Thoracic aorta (tissue), 2 donors: Measurements from ENCODE around the gene TOMM6. TPM values are rescaled to one million over a fixed set of nuclear protein-coding genes. Genes with fewer than 3 reads are reported as not detected.
A peak's percentile ranks its signal among the peaks of the same experiment; 100 is the strongest.

Experiments used
- ATAC-seq: fragments of 150-250 bp; one replicate; pipeline ENCODE4 v1.8.0; 2017; ENCODE audit warnings: low read depth; ENCODE audit not compliant: insufficient number of reproducible peaks, low FRiP score
- DNase-seq: peaks from one replicate; pipeline ENCODE4 v3.0.0-alpha.2; 2020; ENCODE audit warnings: low spot score
- H3K27ac ChIP-seq, 2 donors: fragments of 200-600 bp; sonication (generic); 1 replicate in 1 of 2; 2 replicates in 1 of 2; pipeline ENCODE4 v1.5.1; 2016; ENCODE audit warnings: mild to moderate bottlenecking in 2 of 2, moderate library complexity in 2 of 2
- H3K27me3 ChIP-seq: fragments of 200-600 bp; sonication (generic); replicated peaks from 2 replicates; pipeline ENCODE4 v1.6.0; 2016; ENCODE audit warnings: mild to moderate bottlenecking; ENCODE audit not compliant: insufficient read depth
- H3K36me3 ChIP-seq: fragments of 200-600 bp; sonication (generic); one replicate; pipeline ENCODE4 v1.5.1; 2016
- H3K4me1 ChIP-seq, 2 donors: fragments of 200-600 bp; sonication (generic); 1 replicate in 1 of 2; 2 replicates in 1 of 2; pipeline versions ENCODE4 v1.5.1 to v1.6.0; 2016; ENCODE audit warnings: low read depth in 2 of 2, mild to moderate bottlenecking in 1 of 2; ENCODE audit not compliant: control insufficient read depth in 1 of 2
- H3K4me3 ChIP-seq: fragments of 200-600 bp; sonication (generic); 2 replicates; pipeline ENCODE4 v1.5.1; 2016; ENCODE audit warnings: mild to moderate bottlenecking
- H3K9me3 ChIP-seq: fragments of 200-600 bp; sonication (generic); 2 replicates; pipeline ENCODE4 v1.5.1; 2016
- CTCF ChIP-seq: fragments of 200-600 bp; sonication (generic); IDR thresholded peaks from one replicate; pipeline ENCODE4 v1.5.1; 2019; ENCODE audit warnings: antibody characterized with exemption
- total RNA-seq, 2 donors: library from RNA; depleted of rRNA; stranded (reverse); fragments of >200 nt; gene quantifications; one replicate each; pipeline versions ENCODE4 v1.1.0 to v1.2.3, GENCODE V29; 2016

TOMM6 gene
- 10 to 100 TPM; 62.7 to 63.1 TPM for total RNA-seq

- H3K4me3 ChIP-seq = peak within 1 kb of the TSS; percentile 94
- H3K36me3 ChIP-seq = peaks cover 12% of the 10 kb centered on the region
- H3K4me1 ChIP-seq = peaks cover 12 to 30% of the 10 kb centered on the region in 2 donors
Measured at GRCh38 chr6:41787219-41787917, at the start of gene TOMM6. TSS of gene TOMM6 (plus strand) at chr6:41787694. CDS start at chr6:41787698, 4 bp downstream.

GRCh38 chr6:41739041-41739440, 48.5 kb upstream of the TOMM6 start:
- DNase-seq = no peak
- no peak overlapping the region for H3K27ac ChIP-seq
- TF ChIP-seq CTCF = no peak
- no peaks in the 10 kb centered on the region for H3K36me3 ChIP-seq
- no peaks in the 10 kb centered on the region for H3K27me3 ChIP-seq
- H3K4me1 ChIP-seq = peaks cover 0 to 4% of the 10 kb centered on the region in 2 donors
- no peak overlapping the region for H3K4me3 ChIP-seq
- ATAC-seq = no peak
- H3K9me3 ChIP-seq = no peaks in the 10 kb centered on the region

More at GRCh38 chr6:41787219-41787917, at the start of gene TOMM6:
- H3K9me3 ChIP-seq = no peaks in the 10 kb centered on the region
- ATAC-seq (peak; percentile 78), DNase-seq (peak; percentile 70)
- H3K27ac ChIP-seq = peak within 1 kb of the TSS; percentile 88 to 92
- TF ChIP-seq CTCF = peak; percentile 91
- no peaks in the 10 kb centered on the region for H3K27me3 ChIP-seq

DNA sequence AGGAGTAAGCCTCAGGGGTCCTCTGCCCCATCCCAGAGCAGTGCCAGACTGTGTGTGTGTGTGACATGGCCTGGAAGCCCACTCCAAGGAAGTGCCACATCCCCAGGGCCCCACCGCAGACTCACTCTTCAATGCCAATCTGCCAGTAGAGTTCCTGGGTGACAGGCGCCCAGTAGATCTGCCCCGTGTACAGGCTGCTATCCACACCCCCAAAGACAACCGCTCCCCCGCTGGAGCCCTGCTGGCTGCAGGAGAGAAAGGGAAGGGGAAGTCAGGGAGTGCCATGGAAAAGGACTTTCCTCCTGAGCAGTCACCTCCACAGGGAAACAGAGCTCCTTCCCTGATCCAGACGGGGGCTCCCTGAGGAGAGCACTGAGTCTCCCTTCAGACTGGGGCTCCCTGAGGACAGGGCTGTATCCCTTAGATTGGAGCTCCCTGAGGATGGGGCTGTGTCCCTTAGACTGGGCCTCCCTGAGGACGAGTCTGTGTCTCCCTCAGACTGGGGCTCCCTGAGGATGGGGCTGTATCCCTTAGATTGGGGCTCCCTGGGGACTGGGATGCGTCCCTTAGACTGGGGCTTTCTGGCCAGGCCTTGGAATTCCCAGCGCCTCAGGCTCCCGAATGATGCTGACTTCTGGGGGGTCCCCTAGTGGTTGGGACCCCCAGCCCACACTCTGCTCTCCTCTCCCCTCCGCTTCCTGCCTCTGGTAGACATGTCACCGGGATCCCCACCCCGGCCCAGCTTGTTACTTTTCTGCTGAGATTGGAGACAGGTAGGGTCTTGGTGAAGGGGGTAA, 46.9 kb upstream of the TOMM6 start:
- H3K9me3 ChIP-seq = no peaks in the 10 kb centered on the region
- H3K4me3 ChIP-seq = no peak overlapping the region
- ATAC-seq (no peak), DNase-seq (no peak)
- no peaks in the 10 kb centered on the region for H3K27me3 ChIP-seq
- no peaks in the 10 kb centered on the region for H3K36me3 ChIP-seq
- H3K4me1 ChIP-seq = peaks cover 0 to 4% of the 10 kb centered on the region in 2 donors
- H3K27ac ChIP-seq = no peak overlapping the region
- no peak for TF ChIP-seq CTCF

DNA sequence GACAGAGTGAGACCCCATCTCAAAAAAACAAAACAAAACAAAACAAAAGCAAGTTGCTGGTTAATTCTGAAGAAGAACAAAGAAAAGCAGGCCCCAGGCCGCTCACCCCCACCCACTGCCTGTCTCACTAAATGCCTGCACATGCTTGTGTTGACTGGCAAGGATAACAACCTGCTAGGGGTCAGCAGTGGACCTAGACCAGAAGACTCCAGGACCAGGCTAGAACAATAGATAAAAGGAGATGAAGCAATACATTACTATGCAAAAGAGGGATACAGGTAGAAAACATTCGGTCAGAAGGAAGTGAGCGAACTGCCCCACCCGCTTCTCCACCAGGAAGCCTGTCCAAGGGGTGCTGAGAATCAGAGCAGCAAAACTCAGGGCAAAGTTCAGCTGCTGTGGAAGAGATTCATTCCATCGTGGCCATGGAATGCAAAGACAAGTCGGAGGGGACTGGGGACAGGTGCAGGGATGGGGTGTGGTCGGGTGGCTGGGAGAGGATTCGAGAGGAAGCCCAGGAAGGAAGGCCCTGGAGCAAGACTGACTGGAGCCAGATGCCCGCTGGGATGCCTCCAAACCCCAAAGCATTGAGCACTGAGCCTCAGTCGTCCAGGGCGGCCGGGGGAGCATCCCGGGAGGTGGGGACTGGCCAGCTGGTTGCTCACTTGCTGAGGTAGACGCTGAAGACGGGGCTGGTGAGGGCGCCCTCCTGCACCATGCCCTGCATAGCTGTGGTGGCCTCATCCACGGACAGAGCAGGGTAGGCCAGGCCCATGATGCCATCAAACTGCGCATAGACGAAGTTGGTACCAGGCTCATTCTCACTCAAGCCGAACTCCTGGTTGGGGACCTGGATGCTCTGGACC, 45.6 kb upstream of the TOMM6 start:
- no peaks in the 10 kb centered on the region for H3K4me1 ChIP-seq
- H3K36me3 ChIP-seq = no peaks in the 10 kb centered on the region
- DNase-seq (no peak), ATAC-seq (no peak)
- no peak overlapping the region for H3K27ac ChIP-seq
- no peak overlapping the region for H3K4me3 ChIP-seq
- no peaks in the 10 kb centered on the region for H3K27me3 ChIP-seq
- TF ChIP-seq CTCF = no peak
- no peaks in the 10 kb centered on the region for H3K9me3 ChIP-seq
